ENCODE measurements around the gene CFAP157. TPM values are rescaled to one million over a fixed set of nuclear protein-coding genes. Genes with fewer than 3 reads are reported as not detected.
A peak's percentile ranks its signal among the peaks of the same experiment; 100 is the strongest.

The CFAP157 gene
- total RNA-seq: 0.29 TPM
- long read RNA-seq, partial matches to known transcripts: 0 of 3 reads
- long read RNA-seq, other reads (novel, unspliced or antisense): 3 of 3 reads

GRCh38 chr9:127706836-127707241, at the start of gene CFAP157:
Gene CFAP157, plus strand, starts transcription at chr9:127706988. Its CDS starts 44 bp downstream, at chr9:127707032.
- ATAC-seq (peak; percentile 44), DNase-seq (no peak)
- intact Hi-C loops (cut with DNase I): no loop called here
- Histone ChIP-seq H3K36me3 (no peaks in the 10 kb centered on the region), H3K27ac (no peak within 1 kb of the TSS), H3K4me3 (no peak within 1 kb of the TSS), H3K27me3 (no peaks in the 10 kb centered on the region), H3K9me3 (no peaks in the 10 kb centered on the region), H3K4me1 (no peaks in the 10 kb centered on the region)
- TF ChIP-seq, protein P1, sequence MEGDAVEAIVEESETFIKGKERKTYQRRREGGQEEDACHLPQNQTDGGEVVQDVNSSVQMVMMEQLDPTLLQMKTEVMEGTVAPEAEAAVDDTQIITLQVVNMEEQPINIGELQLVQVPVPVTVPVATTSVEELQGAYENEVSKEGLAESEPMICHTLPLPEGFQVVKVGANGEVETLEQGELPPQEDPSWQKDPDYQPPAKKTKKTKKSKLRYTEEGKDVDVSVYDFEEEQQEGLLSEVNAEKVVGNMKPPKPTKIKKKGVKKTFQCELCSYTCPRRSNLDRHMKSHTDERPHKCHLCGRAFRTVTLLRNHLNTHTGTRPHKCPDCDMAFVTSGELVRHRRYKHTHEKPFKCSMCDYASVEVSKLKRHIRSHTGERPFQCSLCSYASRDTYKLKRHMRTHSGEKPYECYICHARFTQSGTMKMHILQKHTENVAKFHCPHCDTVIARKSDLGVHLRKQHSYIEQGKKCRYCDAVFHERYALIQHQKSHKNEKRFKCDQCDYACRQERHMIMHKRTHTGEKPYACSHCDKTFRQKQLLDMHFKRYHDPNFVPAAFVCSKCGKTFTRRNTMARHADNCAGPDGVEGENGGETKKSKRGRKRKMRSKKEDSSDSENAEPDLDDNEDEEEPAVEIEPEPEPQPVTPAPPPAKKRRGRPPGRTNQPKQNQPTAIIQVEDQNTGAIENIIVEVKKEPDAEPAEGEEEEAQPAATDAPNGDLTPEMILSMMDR (IDR thresholded peaks at IDR 0.05): no peak

DNA sequence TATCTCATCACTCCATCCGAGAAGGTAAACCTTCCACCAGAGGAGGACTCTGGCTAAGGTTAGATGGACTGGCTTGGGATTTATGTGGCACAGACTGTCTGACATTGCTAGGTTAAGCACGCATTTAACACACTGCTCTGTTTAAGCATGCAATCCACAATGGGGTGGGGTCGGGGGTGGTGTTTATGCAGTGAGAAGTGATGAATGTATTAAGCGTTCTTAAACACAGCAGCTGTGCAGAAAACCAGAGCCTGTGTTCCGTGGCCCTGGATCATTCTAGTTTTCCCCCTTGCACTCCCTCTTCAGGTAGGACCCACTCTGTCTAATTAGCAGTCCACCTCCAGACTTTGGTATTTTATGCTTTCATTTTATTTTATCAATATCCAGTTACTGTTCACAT, 48.4 kb upstream of the CFAP157 start:
- ATAC-seq (no peak), DNase-seq (no peak)
- H3K27me3 ChIP-seq: no peaks in the 10 kb centered on the region
- intact Hi-C loops (cut with DNase I): no loop called here
- TF ChIP-seq, protein P1 (IDR thresholded peaks at IDR 0.05): no peak
- H3K27ac ChIP-seq: no peak overlapping the region
- H3K36me3 ChIP-seq: peaks cover 60% of the 10 kb centered on the region
- no peaks in the 10 kb centered on the region for H3K4me1 ChIP-seq
- H3K4me3 ChIP-seq: no peak overlapping the region
- no peaks in the 10 kb centered on the region for H3K9me3 ChIP-seq

DNA sequence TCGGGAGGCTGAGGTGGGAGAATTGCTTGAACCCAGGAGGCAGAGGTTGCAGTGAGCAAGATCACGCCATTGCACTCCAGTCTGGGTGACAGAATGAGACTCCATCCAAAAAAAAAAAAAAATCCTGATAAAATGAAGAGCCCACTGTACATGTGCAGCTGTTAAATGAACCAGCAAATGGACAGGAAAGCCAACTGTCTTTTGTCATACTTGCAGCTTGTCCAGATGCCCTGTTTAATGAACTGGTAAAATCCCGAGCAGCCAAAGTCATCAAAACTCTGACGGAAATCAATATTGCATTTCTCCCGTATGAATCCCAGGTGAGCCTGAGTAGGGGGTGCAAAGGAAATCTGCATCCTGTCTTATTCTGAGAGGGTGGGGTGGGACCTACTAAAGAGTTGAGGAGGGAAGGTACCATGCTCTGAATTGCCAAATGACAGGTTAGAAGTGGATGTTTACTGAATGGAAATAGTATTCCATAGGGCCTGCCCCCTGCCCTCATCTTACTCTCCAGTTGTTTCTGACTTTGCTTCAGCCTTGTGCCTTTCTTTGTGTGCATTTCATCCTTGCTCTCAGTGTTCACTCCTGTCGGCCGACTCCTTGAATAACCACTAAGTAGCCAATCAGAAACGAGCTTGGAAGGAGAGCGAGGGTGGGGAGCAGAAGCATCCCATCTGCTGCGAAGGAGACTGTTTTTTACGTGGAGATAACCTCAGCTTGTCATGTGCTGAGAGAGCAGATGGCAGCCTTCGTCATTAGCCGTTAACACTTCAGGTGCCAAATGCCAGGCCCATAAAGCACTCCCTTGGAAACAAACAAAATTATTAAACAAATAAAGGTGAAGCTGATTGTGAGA, 45.7 kb upstream of the CFAP157 start:
- intact Hi-C loops (cut with DNase I): no loop called here
- no peaks in the 10 kb centered on the region for H3K4me1 ChIP-seq
- DNase-seq: no peak
- TF ChIP-seq, protein P1 (IDR thresholded peaks at IDR 0.05): no peak
- peaks cover 72% of the 10 kb centered on the region for H3K36me3 ChIP-seq
- no peaks in the 10 kb centered on the region for H3K9me3 ChIP-seq
- no peak overlapping the region for H3K27ac ChIP-seq
- ATAC-seq: no peak
- H3K4me3 ChIP-seq: no peak overlapping the region
- H3K27me3 ChIP-seq: no peaks in the 10 kb centered on the region

- H3K4me3 ChIP-seq: no peak overlapping the region
- peaks cover 79% of the 10 kb centered on the region for H3K36me3 ChIP-seq
- no peak for DNase-seq
- no peak overlapping the region for H3K27ac ChIP-seq
- TF ChIP-seq, protein P1 (IDR thresholded peaks at IDR 0.05): no peak
- no peaks in the 10 kb centered on the region for H3K9me3 ChIP-seq
- no peaks in the 10 kb centered on the region for H3K4me1 ChIP-seq
- intact Hi-C loops (cut with DNase I): no loop called here
- no peak for ATAC-seq
- no peaks in the 10 kb centered on the region for H3K27me3 ChIP-seq
Observed at GRCh38 chr9:127662617-127663016, 44.2 kb upstream of the CFAP157 start.

DNA sequence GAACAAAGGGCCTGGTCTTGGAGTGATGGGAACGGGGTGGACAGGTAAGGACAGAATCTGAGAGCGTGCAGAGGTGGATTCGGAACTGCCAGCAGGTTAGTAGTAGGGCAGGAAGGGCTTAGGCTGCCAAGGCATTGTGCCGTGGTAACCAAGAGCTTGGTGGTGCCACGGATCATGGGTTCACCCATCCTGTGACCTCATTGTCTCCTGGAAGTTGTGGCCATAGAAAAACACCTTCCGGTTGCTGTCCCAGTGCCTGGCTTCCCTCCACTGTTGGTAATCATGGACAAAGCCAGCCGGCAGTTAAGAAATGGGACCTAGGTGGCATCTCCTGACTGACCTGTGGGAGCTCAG, 42.5 kb upstream of the CFAP157 start:
- DNase-seq: no peak
- Histone ChIP-seq H3K27me3 (no peaks in the 10 kb centered on the region), H3K36me3 (peaks cover 86% of the 10 kb centered on the region), H3K9me3 (no peaks in the 10 kb centered on the region), H3K27ac (no peak overlapping the region), H3K4me1 (no peaks in the 10 kb centered on the region), H3K4me3 (no peak overlapping the region)
- intact Hi-C loops (cut with DNase I): no loop called here
- peak; percentile 10 for ATAC-seq
- TF ChIP-seq, protein P1 (IDR thresholded peaks at IDR 0.05): no peak

Data from upper lobe of right lung (tissue), 1 donor.